BJ (cell line): ENCODE results near the gene MS4A10. TPM values are rescaled to one million over a fixed set of nuclear protein-coding genes. Genes with fewer than 3 reads are reported as not detected.

Source experiments
- CTCF ChIA-PET: fragments of 350-600 bp; formaldehyde crosslinking; extraction: SDS; loops from one replicate; lab custom pipeline; 2021; ENCODE audit warnings: antibody characterized with exemption, inconsistent platforms; lab: Yijun Ruan, JAX
- POLR2A ChIA-PET: fragments of 300-600 bp; sonication (Branson Sonifier 250); formaldehyde crosslinking; extraction: SDS; loops from one replicate; lab custom pipeline; 2021; ENCODE audit warnings: antibody characterized with exemption; lab: Charles Lee
- DNase-seq: peaks from one replicate; pipeline ENCODE4 v3.0.0-alpha.2; 2011; ENCODE audit warnings: low read depth
- H3K27me3 ChIP-seq: 2 replicates; pipeline ENCODE4 v1.6.0; 2011; ENCODE audit warnings: low read length; ENCODE audit not compliant: control insufficient read depth, insufficient read depth
- H3K36me3 ChIP-seq: 2 replicates; pipeline ENCODE4 v1.5.1; 2011; ENCODE audit warnings: low read length; ENCODE audit not compliant: control insufficient read depth, insufficient read depth
- H3K4me3 ChIP-seq: 2 replicates; pipeline ENCODE4 v1.5.1; 2011; ENCODE audit warnings: low read depth, mild to moderate bottlenecking, control low read depth, low read length
- polyA plus RNA-seq: library from polyadenylated mRNA; depleted of rRNA; stranded (reverse); fragments of >200 nt; gene quantifications from 2 replicates; pipeline ENCODE4 v1.2.3, GENCODE V29; 2011; rRNA removed
- TF ChIP-seq, protein P1 (sequence below): IDR thresholded peaks from 2 replicates; pipeline ENCODE4 v1.5.1; 2011; ENCODE audit warnings: low read depth, mild to moderate bottlenecking, control low read depth, inconsistent platforms, low read length, moderate library complexity; ENCODE audit not compliant: insufficient read depth

Gene MS4A10
- polyA plus RNA-seq, 1 experiment, result not detected

DNA sequence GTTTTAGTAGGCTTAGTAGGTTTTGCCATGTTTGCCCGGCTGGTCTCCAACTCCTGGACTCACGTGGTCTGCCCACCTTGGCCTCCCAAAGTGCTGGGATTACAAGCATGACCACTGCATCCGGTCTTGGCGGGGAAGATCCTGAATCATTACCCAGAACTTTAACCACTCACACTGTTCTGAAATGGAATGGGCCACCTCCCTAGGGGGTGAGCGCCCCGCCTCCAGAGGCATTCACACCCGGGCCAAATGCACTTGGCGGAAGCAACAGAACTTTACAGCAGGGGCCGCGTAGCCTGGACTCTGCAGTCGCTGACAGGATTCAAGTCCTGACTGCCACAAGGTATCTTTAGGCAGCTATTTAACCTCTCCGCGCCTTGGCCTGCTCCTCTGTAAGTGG, 62.1 kb downstream of the MS4A10 start:
- Histone ChIP-seq H3K4me3 (no peak overlapping the region), H3K36me3 (peaks cover 20% of the 10 kb centered on the region), H3K27me3 (no peaks in the 10 kb centered on the region)
- DNase-seq, result no peak
- TF ChIP-seq, protein P1, sequence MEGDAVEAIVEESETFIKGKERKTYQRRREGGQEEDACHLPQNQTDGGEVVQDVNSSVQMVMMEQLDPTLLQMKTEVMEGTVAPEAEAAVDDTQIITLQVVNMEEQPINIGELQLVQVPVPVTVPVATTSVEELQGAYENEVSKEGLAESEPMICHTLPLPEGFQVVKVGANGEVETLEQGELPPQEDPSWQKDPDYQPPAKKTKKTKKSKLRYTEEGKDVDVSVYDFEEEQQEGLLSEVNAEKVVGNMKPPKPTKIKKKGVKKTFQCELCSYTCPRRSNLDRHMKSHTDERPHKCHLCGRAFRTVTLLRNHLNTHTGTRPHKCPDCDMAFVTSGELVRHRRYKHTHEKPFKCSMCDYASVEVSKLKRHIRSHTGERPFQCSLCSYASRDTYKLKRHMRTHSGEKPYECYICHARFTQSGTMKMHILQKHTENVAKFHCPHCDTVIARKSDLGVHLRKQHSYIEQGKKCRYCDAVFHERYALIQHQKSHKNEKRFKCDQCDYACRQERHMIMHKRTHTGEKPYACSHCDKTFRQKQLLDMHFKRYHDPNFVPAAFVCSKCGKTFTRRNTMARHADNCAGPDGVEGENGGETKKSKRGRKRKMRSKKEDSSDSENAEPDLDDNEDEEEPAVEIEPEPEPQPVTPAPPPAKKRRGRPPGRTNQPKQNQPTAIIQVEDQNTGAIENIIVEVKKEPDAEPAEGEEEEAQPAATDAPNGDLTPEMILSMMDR, result no peak
- ChIA-PET POLR2A (no interaction called here), CTCF (interaction anchor here (29.2 kb wide), 1 partner anchor 46 kb away, joined by 716 read pairs; the partner anchor contains the start of gene PRPF19)

DNA sequence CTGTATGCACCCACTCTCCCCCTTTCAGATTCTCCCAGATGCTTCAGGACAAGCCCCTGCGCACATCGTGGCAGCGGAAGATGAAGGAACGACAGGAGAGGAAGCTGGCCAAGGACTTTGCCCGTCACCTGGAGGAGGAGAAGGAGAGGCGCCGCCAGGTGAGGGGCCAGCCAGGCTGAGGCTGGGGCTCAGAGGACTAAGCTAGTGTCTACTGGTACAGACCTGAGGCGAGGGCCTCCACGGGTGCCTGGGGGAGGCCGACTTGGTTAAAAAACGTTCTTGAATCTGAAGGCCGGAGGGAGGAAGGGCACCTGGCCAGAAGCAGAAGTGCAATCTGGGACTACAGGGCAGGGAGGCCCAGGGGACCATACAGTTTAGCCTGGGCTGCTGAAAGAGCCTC, 62.8 kb downstream of the MS4A10 start:
- Histone ChIP-seq H3K4me3 (no peak overlapping the region), H3K27me3 (no peaks in the 10 kb centered on the region), H3K36me3 (peaks cover 20% of the 10 kb centered on the region)
- TF ChIP-seq, protein P1, result no peak
- POLR2A ChIA-PET, result no interaction called here
- CTCF ChIA-PET, result interaction anchor here (2.3 kb wide), 1 partner anchor 17 kb away, joined by 6 read pairs; no protein-coding TSS in a partner anchor
- DNase-seq, result no peak

DNA sequence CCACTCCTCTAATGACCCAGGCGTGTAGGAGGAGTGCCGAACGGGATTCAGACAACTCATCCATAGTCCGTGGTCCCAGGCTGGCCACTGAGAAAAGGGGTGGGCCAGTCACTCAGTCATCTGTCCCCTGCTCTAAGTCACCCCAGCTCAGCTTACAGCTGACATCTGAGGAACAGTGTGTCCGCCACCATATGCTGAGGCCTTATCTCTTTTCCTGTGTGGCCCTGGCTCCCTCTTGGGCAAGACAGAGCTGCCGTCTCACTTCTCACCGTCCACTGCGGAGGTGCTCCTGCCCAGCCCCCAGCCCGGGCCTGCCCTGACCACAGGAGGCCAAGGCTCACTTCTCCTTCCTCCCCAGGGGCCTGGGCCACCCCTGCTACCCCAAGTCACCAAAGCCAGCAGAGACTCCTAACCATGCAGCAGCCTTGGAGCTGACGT, 63.6 kb downstream of the MS4A10 start:
- POLR2A ChIA-PET, result no interaction called here
- DNase-seq, result no peak
- TF ChIP-seq, protein P1, result no peak
- peaks cover 20% of the 10 kb centered on the region for H3K36me3 ChIP-seq
- H3K27me3 ChIP-seq, result no peaks in the 10 kb centered on the region
- CTCF ChIA-PET, result interaction anchor here (0.7 to 2.3 kb wide), 2 partner anchors 18 to 39 kb away, joined by 3 to 6 read pairs; no protein-coding TSS in a partner anchor
- no peak overlapping the region for H3K4me3 ChIP-seq

DNA sequence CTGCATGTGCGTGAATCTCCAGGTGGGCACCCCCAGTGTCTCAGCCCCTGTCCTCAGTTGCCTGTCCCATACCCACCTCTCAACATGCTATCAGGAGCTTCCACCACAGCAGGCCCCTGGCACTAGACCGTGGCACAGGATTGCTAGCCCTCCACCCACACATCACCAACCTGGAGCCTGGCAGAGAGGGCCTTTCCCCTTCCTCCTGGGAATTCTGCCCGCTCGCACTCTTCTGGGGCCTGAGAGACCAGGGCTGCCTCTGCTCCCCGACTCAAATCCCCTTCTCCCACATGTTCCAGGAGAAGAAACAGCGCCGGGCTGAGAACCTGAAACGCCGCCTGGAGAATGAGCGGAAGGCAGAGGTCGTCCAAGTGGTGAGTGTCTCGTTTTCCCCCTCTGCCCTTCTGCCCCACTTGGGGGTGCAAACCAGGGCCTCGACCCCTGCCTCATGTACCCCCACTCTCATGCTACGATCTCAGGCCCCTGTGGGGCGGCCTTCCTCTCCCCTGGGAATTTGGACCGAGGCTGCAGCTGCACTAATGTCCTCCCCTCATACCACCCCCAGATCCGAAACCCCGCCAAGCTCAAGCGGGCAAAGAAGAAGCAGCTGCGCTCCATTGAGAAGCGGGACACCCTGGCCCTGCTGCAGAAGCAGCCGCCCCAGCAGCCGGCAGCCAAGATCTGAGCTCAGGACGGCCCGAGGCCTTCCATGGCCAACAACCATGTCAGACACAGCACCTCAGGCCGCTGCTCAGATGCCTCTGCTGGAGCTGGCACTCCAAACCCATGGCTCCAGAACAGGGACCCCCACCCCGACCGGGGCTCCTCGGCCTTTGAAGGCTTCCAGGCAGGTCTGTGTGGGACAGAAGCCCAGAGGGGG, 64.7 kb downstream of the MS4A10 start:
- ChIA-PET CTCF (interaction anchor here (0.7 to 2.3 kb wide), 3 partner anchors 19 to 38 kb away, joined by 3 to 7 read pairs (median 6); no protein-coding TSS in a partner anchor), POLR2A (no interaction called here)
- Histone ChIP-seq H3K36me3 (peaks cover 18% of the 10 kb centered on the region), H3K27me3 (no peaks in the 10 kb centered on the region), H3K4me3 (no peak overlapping the region)
- TF ChIP-seq, protein P1, result no peak
- no peak for DNase-seq

Other genes starting within 250 kb of the MS4A10 start
- not detected in 2 replicates for gene MS4A8, start 85.7 kb upstream of the MS4A10 start, polyA plus RNA-seq
- not detected in 2 replicates for gene MS4A18, start 60.6 kb upstream of the MS4A10 start, polyA plus RNA-seq
- gene MS4A15, start 28.5 kb upstream of the MS4A10 start, polyA plus RNA-seq, result not detected in 2 replicates
- 12.5 and 21.2 TPM in 2 replicates for gene CCDC86, start 56.8 kb downstream of the MS4A10 start, polyA plus RNA-seq
- gene PTGDR2, start 70.6 kb downstream of the MS4A10 start, polyA plus RNA-seq, result 0.02 TPM in 2 replicates
- gene ZP1, start 82.2 kb downstream of the MS4A10 start, polyA plus RNA-seq, result 0.36 and 0.67 TPM in 2 replicates
- 17.6 and 48.6 TPM in 2 replicates for gene PRPF19, start 121.3 kb downstream of the MS4A10 start, polyA plus RNA-seq
- 46.8 and 70.0 TPM in 2 replicates for gene TMEM109, start 128.8 kb downstream of the MS4A10 start, polyA plus RNA-seq
- gene TMEM132A, start 139.1 kb downstream of the MS4A10 start, polyA plus RNA-seq, result 12.1 and 17.9 TPM in 2 replicates
- gene SLC15A3, start 166.8 kb downstream of the MS4A10 start, polyA plus RNA-seq, result 7.8 and 14.1 TPM in 2 replicates
- not detected in 2 replicates for gene CD6, start 186.3 kb downstream of the MS4A10 start, polyA plus RNA-seq